IMR-90 (cell line): ENCODE measurements around the gene POLR2L.

Experiments used
- BHLHE40 ChIP-seq: fragments of 150-350 bp; IDR thresholded peaks from 2 replicates; pipeline ENCODE4 v1.6.1; 2016; ENCODE audit warnings: mild to moderate bottlenecking, low read depth, low read length
- CHD1 ChIP-seq: IDR thresholded peaks from 2 replicates; pipeline ENCODE4 v1.6.1; 2012; ENCODE audit warnings: low read depth, low read length, improper control_type of control experiment
- MXI1 ChIP-seq: IDR thresholded peaks from 2 replicates; pipeline ENCODE4 v1.6.1; 2012; ENCODE audit warnings: low read depth, mild to moderate bottlenecking, low read length, moderate library complexity, borderline replicate concordance
- POLR2A ChIP-seq: IDR thresholded peaks from 2 replicates; pipeline ENCODE4 v1.6.1; 2012; ENCODE audit warnings: mild to moderate bottlenecking, low read depth, low read length
- RAD21 ChIP-seq: IDR thresholded peaks from 2 replicates; pipeline ENCODE4 v1.6.1; 2012; ENCODE audit warnings: low read length, improper control_type of control experiment
- RCOR1 ChIP-seq: IDR thresholded peaks from 2 replicates; pipeline ENCODE4 v1.6.1; 2012; ENCODE audit warnings: mild to moderate bottlenecking, low read length, improper control_type of control experiment; ENCODE audit not compliant: insufficient replicate concordance
- USF2 ChIP-seq: fragments of 150-350 bp; IDR thresholded peaks from 2 replicates; pipeline ENCODE4 v1.6.1; 2017; ENCODE audit warnings: mild to moderate bottlenecking, antibody characterized with exemption, low read length, low read depth
- TF ChIP-seq, protein P1 (sequence below): conservative IDR thresholded peaks from 2 replicates; pipeline ENCODE4 v1.5.1; 2012; ENCODE audit warnings: mild to moderate bottlenecking, low read depth, low read length, improper control_type of control experiment
- TF ChIP-seq, protein P2 (sequence below): fragments of 150-350 bp; IDR thresholded peaks from 2 replicates; pipeline ENCODE4 v1.6.1; 2016; ENCODE audit warnings: low read depth, mild to moderate bottlenecking, low read length, moderate library complexity, borderline replicate concordance

DNA sequence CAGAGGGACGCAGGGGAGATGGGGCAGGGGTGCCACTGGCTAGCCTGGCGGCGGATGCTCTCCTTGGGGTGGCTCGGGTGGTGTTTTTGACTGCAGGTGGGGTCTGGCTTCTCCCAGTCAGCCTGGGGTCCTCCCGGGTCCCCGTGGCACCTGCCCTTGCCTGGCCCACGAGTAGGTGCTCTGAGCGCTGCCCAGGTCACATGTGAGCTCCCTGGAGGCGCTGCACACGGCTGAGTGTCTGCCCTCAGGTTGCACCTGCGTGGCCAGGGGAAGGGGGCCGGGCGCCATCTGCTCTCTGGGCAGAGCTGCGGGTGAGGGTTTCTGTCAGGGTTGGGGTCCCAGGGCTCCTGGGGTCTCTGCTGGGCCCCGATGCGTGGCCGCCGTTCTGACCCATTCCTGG lies 5.5 kb upstream of the POLR2L start:
- TF ChIP-seq, protein P1, sequence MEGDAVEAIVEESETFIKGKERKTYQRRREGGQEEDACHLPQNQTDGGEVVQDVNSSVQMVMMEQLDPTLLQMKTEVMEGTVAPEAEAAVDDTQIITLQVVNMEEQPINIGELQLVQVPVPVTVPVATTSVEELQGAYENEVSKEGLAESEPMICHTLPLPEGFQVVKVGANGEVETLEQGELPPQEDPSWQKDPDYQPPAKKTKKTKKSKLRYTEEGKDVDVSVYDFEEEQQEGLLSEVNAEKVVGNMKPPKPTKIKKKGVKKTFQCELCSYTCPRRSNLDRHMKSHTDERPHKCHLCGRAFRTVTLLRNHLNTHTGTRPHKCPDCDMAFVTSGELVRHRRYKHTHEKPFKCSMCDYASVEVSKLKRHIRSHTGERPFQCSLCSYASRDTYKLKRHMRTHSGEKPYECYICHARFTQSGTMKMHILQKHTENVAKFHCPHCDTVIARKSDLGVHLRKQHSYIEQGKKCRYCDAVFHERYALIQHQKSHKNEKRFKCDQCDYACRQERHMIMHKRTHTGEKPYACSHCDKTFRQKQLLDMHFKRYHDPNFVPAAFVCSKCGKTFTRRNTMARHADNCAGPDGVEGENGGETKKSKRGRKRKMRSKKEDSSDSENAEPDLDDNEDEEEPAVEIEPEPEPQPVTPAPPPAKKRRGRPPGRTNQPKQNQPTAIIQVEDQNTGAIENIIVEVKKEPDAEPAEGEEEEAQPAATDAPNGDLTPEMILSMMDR, result no peak
- TF ChIP-seq POLR2A, result no peak
- TF ChIP-seq USF2, result no peak
- TF ChIP-seq, protein P2, sequence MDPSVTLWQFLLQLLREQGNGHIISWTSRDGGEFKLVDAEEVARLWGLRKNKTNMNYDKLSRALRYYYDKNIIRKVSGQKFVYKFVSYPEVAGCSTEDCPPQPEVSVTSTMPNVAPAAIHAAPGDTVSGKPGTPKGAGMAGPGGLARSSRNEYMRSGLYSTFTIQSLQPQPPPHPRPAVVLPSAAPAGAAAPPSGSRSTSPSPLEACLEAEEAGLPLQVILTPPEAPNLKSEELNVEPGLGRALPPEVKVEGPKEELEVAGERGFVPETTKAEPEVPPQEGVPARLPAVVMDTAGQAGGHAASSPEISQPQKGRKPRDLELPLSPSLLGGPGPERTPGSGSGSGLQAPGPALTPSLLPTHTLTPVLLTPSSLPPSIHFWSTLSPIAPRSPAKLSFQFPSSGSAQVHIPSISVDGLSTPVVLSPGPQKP, result no peak
- no peak for TF ChIP-seq RCOR1
- TF ChIP-seq RAD21, result no peak
- no peak for TF ChIP-seq MXI1
- no peak for TF ChIP-seq BHLHE40
- TF ChIP-seq CHD1, result no peak
